Prostate gland (tissue), 2 donors: Measurements from ENCODE around the gene AKR7A2. TPM values are rescaled to one million over a fixed set of nuclear protein-coding genes. Genes with fewer than 3 reads are reported as not detected.

Experiments used
- DNase-seq: peaks from one replicate; pipeline ENCODE4 v3.0.0-alpha.2; 2019; ENCODE audit warnings: low spot score
- H3K27ac ChIP-seq, 2 donors: fragments of 200-600 bp; sonication (generic); 2 replicates each; pipeline ENCODE4 v1.5.1; 2017 to 2019
- H3K27me3 ChIP-seq: fragments of 200-600 bp; sonication (generic); replicated peaks from 2 replicates; pipeline ENCODE4 v1.5.1; 2019; ENCODE audit not compliant: insufficient read depth
- H3K36me3 ChIP-seq, 2 donors: fragments of 200-600 bp; sonication (generic); 1 replicate in 1 of 2; 2 replicates in 1 of 2; pipeline versions ENCODE4 v1.5.1 to v1.8.1; 2017 to 2019
- H3K4me1 ChIP-seq: fragments of 200-600 bp; sonication (generic); replicated peaks from 2 replicates; pipeline ENCODE4 v1.5.1; 2019
- H3K4me3 ChIP-seq, 2 donors: fragments of 200-600 bp; sonication (generic); 2 replicates each; pipeline ENCODE4 v1.5.1; 2017 to 2019
- H3K9me3 ChIP-seq: fragments of 200-600 bp; sonication (generic); 2 replicates; pipeline ENCODE4 v1.5.1; 2017
- POLR2A ChIP-seq: fragments of 450-650 bp; IDR thresholded peaks from one replicate; pipeline ENCODE4 v1.6.1; 2016; ENCODE audit warnings: antibody characterized with exemption, mild to moderate bottlenecking
- POLR2AphosphoS5 ChIP-seq: sonication (generic); formaldehyde crosslinking; IDR thresholded peaks from one replicate; pipeline ENCODE4 v1.6.1; 2017; ENCODE audit warnings: antibody characterized with exemption
- WGBS: methylation state at CpG from one replicate; pipeline ENCODE4 v1.1.5; 2018; 5-methylcytosine and 5-hydroxymethylcytosine counted together
- intact Hi-C: fragments of 100-400 bp; cut with DNase I; formaldehyde crosslinking; loops from one replicate; pipeline ENCODE4 v1.14.2; 2022
- total RNA-seq, 2 donors: library from RNA; depleted of rRNA; stranded (reverse); fragments of >200 nt; gene quantifications; one replicate each; pipeline ENCODE4 v1.1.0, GENCODE V29; 2016
- TF ChIP-seq, protein P1 (sequence below), 4 experiments: fragments of 200-600 bp in 2 of 4; fragments of 450-650 bp in 2 of 4; sonication (generic) in 2 of 4; IDR thresholded peaks; 1 replicate in 3 of 4; 2 replicates in 1 of 4; pipeline ENCODE4 v1.5.1; 2016 to 2019; ENCODE audit warnings: antibody characterized with exemption in 4 of 4, mild to moderate bottlenecking in 2 of 4, moderate library complexity in 2 of 4

The AKR7A2 gene
- total RNA-seq, 2 donors from 2014 or later: 153 to 172 TPM

DNA sequence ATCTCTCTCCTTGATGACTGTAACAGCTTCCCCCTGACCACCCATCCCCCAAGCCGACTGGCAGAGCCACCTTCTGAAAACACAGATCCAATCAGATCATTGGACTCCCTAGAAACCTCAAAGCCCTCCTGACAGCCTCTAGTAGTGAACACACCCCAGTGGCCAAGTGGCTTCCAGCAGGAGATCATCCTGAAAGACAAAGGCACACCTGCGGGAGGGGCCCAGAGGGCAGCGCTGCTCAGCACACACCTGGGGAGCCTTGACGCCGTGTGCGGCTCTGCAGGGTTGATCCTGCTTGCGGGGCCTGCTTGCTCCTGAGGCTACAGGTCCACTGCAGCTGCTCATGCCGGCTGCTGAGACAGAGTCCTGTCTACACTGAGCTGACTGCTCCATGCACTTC lies 41.7 kb upstream of the AKR7A2 start:
- no peak for DNase-seq
- Histone ChIP-seq H3K27ac (peak overlapping the region; percentile 52 to 77), H3K36me3 (no peaks in the 10 kb centered on the region), H3K9me3 (no peaks in the 10 kb centered on the region), H3K4me1 (peaks cover 37% of the 10 kb centered on the region), H3K4me3 (no peak overlapping the region), H3K27me3 (no peaks in the 10 kb centered on the region)
- intact Hi-C loops: no loop called here
- no peak for TF ChIP-seq POLR2A
- TF ChIP-seq POLR2AphosphoS5: no peak
- TF ChIP-seq, protein P1, sequence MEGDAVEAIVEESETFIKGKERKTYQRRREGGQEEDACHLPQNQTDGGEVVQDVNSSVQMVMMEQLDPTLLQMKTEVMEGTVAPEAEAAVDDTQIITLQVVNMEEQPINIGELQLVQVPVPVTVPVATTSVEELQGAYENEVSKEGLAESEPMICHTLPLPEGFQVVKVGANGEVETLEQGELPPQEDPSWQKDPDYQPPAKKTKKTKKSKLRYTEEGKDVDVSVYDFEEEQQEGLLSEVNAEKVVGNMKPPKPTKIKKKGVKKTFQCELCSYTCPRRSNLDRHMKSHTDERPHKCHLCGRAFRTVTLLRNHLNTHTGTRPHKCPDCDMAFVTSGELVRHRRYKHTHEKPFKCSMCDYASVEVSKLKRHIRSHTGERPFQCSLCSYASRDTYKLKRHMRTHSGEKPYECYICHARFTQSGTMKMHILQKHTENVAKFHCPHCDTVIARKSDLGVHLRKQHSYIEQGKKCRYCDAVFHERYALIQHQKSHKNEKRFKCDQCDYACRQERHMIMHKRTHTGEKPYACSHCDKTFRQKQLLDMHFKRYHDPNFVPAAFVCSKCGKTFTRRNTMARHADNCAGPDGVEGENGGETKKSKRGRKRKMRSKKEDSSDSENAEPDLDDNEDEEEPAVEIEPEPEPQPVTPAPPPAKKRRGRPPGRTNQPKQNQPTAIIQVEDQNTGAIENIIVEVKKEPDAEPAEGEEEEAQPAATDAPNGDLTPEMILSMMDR (IDR thresholded peaks at IDR 0.05): no peak
- 34% methylated on average over 7 of the region's 8 CpGs for WGBS

DNA sequence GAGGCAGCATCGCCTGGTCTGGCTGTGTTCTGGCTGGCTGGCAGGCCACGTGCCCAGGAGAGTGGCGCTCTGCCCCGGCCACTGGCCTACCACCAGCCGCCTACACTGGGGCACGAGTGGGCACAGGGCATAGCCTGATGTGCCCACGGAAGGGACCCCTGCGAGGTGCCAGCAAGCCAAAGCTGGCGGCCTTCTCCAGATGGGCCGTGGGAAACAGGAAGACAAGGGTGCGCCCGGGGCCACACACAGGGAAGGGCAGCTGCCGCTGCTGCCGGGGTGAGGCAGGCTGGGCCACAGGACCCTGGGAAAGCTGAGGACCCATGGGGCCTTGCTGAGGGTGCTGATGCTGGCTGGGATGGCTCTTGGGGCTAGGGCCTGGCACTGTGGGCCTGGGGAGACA lies 40.9 kb upstream of the AKR7A2 start:
- Histone ChIP-seq H3K4me1 (peaks cover 42% of the 10 kb centered on the region), H3K27me3 (no peaks in the 10 kb centered on the region), H3K27ac (peak overlapping the region; percentile 52 to 77), H3K4me3 (no peak overlapping the region), H3K36me3 (no peaks in the 10 kb centered on the region), H3K9me3 (no peaks in the 10 kb centered on the region)
- TF ChIP-seq, protein P1 (IDR thresholded peaks at IDR 0.05): no peak
- no peak for TF ChIP-seq POLR2A
- no peak for TF ChIP-seq POLR2AphosphoS5
- no peak for DNase-seq
- 61% methylated on average over 14 of the region's 14 CpGs for WGBS
- intact Hi-C loops: no loop called here

DNA sequence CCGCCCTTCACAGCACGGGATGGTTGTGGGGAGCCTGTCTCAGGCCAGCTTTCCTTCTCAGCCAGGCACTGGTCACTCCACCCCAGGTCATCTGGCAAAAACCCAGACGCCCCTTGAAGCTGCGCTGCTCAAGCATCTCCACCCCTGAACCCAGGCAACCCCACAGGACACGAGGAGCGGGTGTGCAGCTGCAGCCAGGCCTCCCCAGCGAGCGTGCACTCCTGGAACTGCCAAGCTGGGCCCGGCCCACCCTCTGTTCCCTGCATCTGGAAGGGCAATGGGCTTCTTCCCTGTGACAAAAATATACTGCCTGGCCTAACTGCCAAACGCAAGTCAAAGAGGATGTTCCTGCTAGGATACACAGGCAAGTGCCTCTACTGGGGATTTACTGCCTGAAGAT lies 39.9 kb upstream of the AKR7A2 start:
- WGBS: 63% methylated on average over 5 of the region's 10 CpGs
- no peak for TF ChIP-seq POLR2A
- no peak for TF ChIP-seq POLR2AphosphoS5
- TF ChIP-seq, protein P1 (IDR thresholded peaks at IDR 0.05): no peak
- Histone ChIP-seq H3K27ac (peak overlapping the region; percentile 52 to 77), H3K27me3 (no peaks in the 10 kb centered on the region), H3K4me1 (peaks cover 42% of the 10 kb centered on the region), H3K36me3 (no peaks in the 10 kb centered on the region), H3K4me3 (no peak overlapping the region), H3K9me3 (no peaks in the 10 kb centered on the region)
- intact Hi-C loops: no loop called here
- DNase-seq: no peak

DNA sequence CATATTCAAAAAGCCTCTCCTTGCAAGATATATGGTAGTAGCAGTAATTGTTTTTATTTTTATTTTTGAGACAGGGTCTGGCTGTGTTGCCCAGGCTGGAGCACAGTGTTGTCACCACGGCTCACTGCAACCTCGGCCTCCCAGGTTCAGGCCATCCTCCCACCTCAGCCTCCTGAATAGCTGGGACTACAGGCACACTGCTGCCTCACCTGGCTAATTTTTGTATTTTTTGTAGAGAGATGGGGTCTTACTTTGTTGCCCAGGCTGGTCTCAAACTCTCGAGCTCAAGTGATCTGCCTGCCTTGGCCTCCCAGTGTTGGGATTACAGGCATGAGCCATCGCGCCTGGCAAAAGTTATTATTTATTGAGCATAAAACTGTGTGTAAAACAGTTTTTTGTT lies 38.6 kb upstream of the AKR7A2 start:
- Histone ChIP-seq H3K4me3 (no peak overlapping the region), H3K27me3 (no peaks in the 10 kb centered on the region), H3K36me3 (no peaks in the 10 kb centered on the region), H3K4me1 (peaks cover 42% of the 10 kb centered on the region), H3K9me3 (no peaks in the 10 kb centered on the region), H3K27ac (peak overlapping the region in 1 of 2 donors; percentile 66)
- TF ChIP-seq, protein P1 (IDR thresholded peaks at IDR 0.05): no peak
- TF ChIP-seq POLR2A (no peak), POLR2AphosphoS5 (no peak)
- WGBS: 84% methylated on average over 5 of the region's 5 CpGs
- intact Hi-C loops: no loop called here
- DNase-seq: no peak

DNA sequence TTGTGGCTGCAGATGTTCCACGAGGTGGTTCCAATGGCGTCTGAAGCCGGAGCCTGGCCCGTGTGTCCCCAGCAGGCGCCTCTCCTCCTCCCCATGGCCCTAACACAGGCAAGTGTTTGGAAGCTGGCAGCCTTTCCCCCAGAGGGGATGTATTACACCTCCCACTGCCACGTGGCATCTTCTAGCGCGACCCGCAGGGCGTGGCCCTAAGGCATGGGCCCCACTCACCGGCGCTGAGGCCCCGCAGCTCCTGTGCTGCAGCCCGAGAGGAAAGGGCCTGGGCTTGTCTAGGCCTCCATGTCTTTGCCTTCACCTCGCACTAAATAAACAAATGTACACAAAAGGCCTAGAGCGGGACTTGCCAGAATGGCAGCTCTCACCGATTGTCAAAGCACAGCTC lies 38.1 kb upstream of the AKR7A2 start:
- intact Hi-C loops: no loop called here
- Histone ChIP-seq H3K4me3 (no peak overlapping the region), H3K4me1 (peaks cover 41% of the 10 kb centered on the region), H3K27ac (peak overlapping the region; percentile 53 to 66), H3K9me3 (no peaks in the 10 kb centered on the region), H3K27me3 (no peaks in the 10 kb centered on the region), H3K36me3 (no peaks in the 10 kb centered on the region)
- no peak for DNase-seq
- WGBS: 57% methylated on average over 17 of the region's 17 CpGs
- TF ChIP-seq, protein P1 (IDR thresholded peaks at IDR 0.05): no peak
- TF ChIP-seq POLR2AphosphoS5: no peak
- no peak for TF ChIP-seq POLR2A
